GM19193 (cell line): ENCODE measurements around the gene PRKCA.

ENCODE experiments used
- POLR2A ChIP-seq: IDR thresholded peaks from 4 replicates; pipeline ENCODE4 v1.6.1; 2011; ENCODE audit not compliant: insufficient read depth, insufficient read length; ENCODE audit errors: extremely low read depth

PRKCA gene

DNA sequence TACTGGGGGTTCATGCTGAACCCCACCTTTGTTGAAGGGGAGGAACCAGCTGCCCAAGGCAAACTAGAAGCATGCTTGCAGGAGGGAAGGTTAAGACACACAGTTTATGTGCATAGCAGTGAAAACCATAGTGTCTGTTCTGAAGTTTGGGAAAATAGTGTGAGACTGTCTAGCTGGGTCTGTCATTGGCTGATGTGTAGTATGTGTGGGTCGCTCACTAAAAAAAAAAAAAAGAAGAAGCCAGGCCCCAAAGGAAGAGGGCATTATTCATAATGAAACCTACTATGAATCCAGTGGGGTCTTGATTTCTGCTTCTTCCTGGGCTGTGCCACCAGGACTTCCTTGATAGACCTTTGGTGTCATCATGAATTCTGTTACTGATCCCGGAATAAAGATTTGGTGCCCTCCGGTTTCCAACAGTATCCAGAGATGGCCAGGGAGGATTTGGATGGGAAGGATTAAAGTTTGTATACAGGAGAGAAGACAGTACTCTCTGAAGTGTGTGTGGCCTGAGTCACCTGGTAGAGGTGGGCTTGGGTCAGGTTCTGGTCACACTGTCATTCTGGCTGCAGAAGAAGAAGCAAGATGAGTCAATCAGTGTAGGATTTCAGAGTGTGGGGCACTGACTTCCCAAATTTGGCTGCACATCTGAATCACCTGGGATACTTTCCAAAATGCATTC, 220.3 kb downstream of the PRKCA start:
- TF ChIP-seq POLR2A, result no peak

GRCh38 chr17:66523378-66524200, 221.2 kb downstream of the PRKCA start:
- no peak for TF ChIP-seq POLR2A

DNA sequence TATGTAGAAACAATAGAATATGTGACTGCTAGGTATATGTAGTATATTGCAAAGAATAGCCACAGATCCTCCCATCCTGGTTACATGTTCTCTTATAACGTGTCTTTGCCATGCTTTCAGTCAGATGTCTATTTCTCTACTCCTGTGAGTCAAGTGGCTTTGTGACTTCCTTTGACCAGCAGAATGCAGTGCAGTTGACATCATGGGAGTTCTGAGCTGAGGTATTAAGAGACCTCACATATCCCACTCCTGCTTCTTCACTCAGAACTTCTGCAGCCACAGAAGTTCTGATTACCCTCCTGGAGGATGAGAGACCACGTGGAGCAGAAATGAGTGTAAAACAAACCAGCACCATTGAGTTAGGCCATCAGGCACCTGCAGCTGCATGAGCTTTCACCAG, 222.5 kb downstream of the PRKCA start:
- no peak for TF ChIP-seq POLR2A

- no peak for TF ChIP-seq POLR2A
Measured at GRCh38 chr17:66525338-66525737, 222.9 kb downstream of the PRKCA start.

DNA sequence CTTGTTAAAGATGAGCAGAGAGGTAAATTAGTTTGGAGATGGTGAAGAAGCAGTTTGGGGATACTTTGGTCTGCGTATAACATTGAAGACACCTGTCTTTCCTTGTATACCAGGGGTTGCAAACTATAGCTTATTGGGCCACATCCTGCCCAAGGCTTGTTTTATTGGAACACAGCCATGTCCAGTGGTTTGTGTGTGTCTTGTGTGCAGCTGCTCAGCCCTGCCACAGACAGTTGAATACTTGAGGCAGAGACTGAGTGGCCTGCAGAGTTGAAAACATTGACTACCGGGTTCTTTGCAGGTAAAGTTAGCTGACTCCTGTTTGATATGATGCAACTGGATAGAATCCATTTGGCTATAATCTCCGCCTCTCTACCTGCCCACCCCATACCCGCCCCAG, 224.4 kb downstream of the PRKCA start:
- TF ChIP-seq POLR2A, result no peak

GRCh38 chr17:66527335-66527734, 224.9 kb downstream of the PRKCA start:
- no peak for TF ChIP-seq POLR2A

GRCh38 chr17:66531851-66532295, 229.5 kb downstream of the PRKCA start:
- no peak for TF ChIP-seq POLR2A

DNA sequence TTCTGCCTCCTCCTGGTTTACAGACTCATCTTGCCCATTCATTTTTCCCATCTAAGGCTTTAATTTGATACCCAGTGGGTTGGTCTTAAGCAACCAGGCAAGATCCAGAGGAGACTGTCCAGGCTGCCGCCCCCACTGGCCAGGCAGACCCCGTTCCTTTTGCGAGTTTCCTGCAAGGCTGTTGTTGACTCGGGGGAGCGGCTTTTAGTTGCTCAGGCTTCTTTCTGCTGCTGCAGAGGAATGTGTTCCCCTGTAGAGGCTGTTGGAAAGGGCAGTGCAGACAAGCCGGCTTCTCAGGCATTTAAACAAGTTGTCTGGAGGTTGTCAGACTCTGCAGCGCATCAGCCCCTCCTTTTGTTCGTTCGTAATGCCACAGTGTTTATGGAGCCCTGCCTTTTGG, 231.2 kb downstream of the PRKCA start:
- no peak for TF ChIP-seq POLR2A

- no peak for TF ChIP-seq POLR2A
Measured at GRCh38 chr17:66533986-66534385, 231.6 kb downstream of the PRKCA start.

DNA sequence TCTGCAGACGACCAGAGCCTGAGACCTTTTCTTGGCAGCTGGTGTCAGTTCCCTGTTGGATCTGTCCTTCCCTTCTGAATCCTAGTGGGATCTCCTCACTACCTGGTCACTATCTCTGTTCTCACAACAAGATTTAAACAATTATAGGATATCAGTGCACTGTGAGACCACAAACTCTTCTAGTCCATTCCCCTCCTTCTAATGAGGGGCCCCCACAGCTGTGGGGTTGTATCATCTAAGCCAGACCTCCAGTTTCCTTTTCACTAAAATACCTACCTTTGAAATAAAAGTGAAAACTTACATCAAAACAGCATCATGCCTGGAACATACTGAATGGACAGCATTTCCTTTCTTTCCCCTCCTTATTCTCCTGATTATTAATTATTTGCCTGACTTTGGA, 233.2 kb downstream of the PRKCA start:
- no peak for TF ChIP-seq POLR2A

- TF ChIP-seq POLR2A, result no peak
Measured at GRCh38 chr17:66537502-66537901, 235.1 kb downstream of the PRKCA start.

DNA sequence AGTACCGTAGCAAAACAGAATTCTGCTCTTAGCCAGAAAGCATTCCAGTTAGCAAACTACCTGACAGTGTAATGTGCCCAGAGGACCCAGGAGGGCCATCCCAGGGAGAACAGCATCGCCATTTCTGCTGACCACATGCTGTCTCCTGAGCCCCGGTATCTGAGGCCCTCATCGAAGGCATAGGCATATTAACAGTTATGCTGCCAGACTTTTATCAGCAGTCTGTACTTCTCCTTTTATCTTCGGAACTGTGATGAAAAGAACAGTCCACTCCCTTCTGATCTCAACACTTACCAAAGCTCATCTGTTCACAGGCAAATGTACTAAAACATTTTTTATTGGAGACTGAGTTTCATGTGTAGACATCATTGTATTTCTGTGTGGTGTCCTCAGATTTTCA, 236.4 kb downstream of the PRKCA start:
- TF ChIP-seq POLR2A, result no peak

DNA sequence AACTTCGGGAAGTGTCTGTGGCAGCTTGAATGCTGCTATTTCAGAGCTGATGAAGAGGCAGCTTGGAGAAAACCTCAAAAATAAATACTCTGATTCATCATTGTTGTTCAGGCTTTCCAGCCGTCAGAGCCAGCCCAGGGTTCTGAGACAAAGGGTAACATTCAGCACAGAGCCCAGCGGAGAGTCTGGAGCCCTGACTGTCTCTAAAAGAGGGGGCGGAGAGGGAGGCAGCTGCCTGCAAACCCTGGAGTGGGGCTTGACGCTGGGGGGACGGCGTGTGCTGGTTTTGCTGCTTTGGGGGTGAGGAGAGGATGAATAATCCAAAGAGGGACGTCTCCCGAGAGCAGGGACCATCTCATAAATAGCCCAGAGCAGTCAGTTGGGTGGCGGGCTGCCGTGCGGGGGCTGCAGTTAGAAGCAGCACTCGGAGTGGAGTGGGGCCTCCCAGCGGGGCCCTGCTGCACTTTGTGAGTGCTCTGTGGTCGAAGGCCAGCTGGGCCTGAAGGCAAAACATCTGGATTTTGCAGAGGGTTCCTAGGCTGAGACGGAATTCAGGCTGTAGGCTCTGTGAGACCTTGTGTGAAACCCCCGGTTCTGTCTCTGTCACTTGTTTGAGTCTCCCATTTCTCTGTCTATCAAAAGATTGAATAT, 237.8 kb downstream of the PRKCA start:
- TF ChIP-seq POLR2A, result no peak

DNA sequence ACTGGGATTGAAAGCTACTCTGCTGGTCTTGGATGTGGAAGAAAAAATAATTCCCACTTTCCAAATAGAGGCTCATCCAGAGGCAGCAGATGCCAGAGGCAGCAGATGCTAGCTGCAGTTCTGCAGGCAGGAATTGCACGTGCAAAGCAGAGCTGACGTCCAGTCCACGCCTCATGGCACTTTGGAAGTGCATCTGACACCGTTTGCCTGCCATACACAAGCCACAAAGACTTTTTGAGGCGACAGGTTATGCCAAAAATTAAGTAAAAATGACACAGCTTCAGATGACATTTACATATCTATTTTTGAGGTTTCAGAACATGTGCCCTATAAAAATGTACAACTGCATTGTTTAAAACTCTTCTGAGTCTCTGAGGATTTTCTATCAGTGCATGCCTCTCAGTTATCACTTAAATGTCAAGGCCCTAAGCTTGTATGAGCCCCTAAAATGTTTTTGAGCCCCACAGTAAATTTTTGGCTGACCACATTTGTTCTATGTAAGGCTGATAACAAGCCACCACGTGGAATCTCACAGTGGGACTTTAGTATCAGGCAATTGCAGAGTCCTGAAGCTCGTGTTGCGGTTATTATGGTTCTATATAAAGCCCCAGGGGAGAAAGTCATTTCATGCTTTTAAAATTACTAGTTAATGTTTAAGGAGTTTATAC, 239.2 kb downstream of the PRKCA start:
- TF ChIP-seq POLR2A, result no peak
